Sigmoid colon (tissue), 7 donors: ENCODE results near the gene SLC26A9. TPM values are rescaled to one million over a fixed set of nuclear protein-coding genes. Genes with fewer than 3 reads are reported as not detected.

Experiments
- DNase-seq: peaks from one replicate; pipeline ENCODE4 v3.0.0-alpha.2; 2019
- H3K27ac ChIP-seq, 4 donors: fragments of 200-600 bp; sonication (generic); one replicate each; pipeline ENCODE4 v1.5.1; 2016 to 2019; ENCODE audit warnings: mild to moderate bottlenecking in 1 of 4
- H3K27me3 ChIP-seq, 3 donors: fragments of 200-600 bp; sonication (generic); one replicate each; pipeline ENCODE4 v1.5.1; 2019; ENCODE audit warnings: mild to moderate bottlenecking in 1 of 3
- H3K36me3 ChIP-seq, 4 donors: fragments of 200-600 bp; sonication (generic); one replicate each; pipeline ENCODE4 v1.5.1; 2016 to 2019
- H3K4me1 ChIP-seq, 4 donors: fragments of 200-600 bp; sonication (generic); one replicate each; pipeline ENCODE4 v1.5.1; 2017 to 2019
- H3K4me3 ChIP-seq, 4 donors: fragments of 200-600 bp; sonication (generic); one replicate each; pipeline ENCODE4 v1.5.1; 2017 to 2019; ENCODE audit warnings: mild to moderate bottlenecking in 2 of 4, moderate library complexity in 1 of 4
- H3K9me3 ChIP-seq, 4 donors: fragments of 200-600 bp in 3 of 4; sonication (generic) in 3 of 4; one replicate each; pipeline versions ENCODE4 v1.5.1 to v1.6.1; 2013 to 2019
- CTCF ChIP-seq, 4 experiments: fragments of 450-650 bp in 3 of 4; fragments of 200-600 bp in 1 of 4; IDR thresholded peaks; one replicate each; pipeline ENCODE4 v1.5.1; 2016 to 2019; ENCODE audit warnings: antibody characterized with exemption in 4 of 4, mild to moderate bottlenecking in 3 of 4, moderate library complexity in 2 of 4
- EP300 ChIP-seq, 4 donors: sonication (generic); formaldehyde crosslinking; IDR thresholded peaks; one replicate each; pipeline ENCODE4 v1.6.1; 2017; ENCODE audit warnings: antibody characterized with exemption in 4 of 4
- POLR2A ChIP-seq, 2 donors: fragments of 450-650 bp; IDR thresholded peaks; one replicate each; pipeline ENCODE4 v1.6.1; 2016; ENCODE audit warnings: antibody characterized with exemption in 2 of 2, mild to moderate bottlenecking in 2 of 2, moderate library complexity in 2 of 2
- POLR2AphosphoS5 ChIP-seq, 4 donors: sonication (generic); formaldehyde crosslinking; IDR thresholded peaks; one replicate each; pipeline ENCODE4 v1.6.1; 2017; ENCODE audit warnings: antibody characterized with exemption in 4 of 4
- WGBS, 2 donors: extraction: QIAGEN DNeasy Blood & Tissue Kit; methylation state at CpG; one replicate each; pipeline ENCODE4 v1.1.7; 2013; 5-methylcytosine and 5-hydroxymethylcytosine counted together
- intact Hi-C: fragments of 100-400 bp; cut with DNase I; formaldehyde crosslinking; loops from one replicate; pipeline ENCODE4 v1.15.1; 2023
- polyA plus RNA-seq, 3 donors: library from polyadenylated mRNA; stranded (reverse); fragments of 200-250 nt; gene quantifications; one replicate each; pipeline ENCODE4 v1.2.3, GENCODE V29; 2013
- total RNA-seq, 4 donors: library from RNA; depleted of rRNA; stranded (reverse); fragments of >200 nt; gene quantifications; one replicate each; pipeline ENCODE4 v1.1.0, GENCODE V29; 2016
- donor health status: healthy with polysubstance abuse.
- donor health status: Bipolar disorder and iron deficiency.
- donor health status: healthy.

SLC26A9 gene
- total and polyA plus RNA-seq, 7 donors: 0.60 TPM; not detected in 6

DNA sequence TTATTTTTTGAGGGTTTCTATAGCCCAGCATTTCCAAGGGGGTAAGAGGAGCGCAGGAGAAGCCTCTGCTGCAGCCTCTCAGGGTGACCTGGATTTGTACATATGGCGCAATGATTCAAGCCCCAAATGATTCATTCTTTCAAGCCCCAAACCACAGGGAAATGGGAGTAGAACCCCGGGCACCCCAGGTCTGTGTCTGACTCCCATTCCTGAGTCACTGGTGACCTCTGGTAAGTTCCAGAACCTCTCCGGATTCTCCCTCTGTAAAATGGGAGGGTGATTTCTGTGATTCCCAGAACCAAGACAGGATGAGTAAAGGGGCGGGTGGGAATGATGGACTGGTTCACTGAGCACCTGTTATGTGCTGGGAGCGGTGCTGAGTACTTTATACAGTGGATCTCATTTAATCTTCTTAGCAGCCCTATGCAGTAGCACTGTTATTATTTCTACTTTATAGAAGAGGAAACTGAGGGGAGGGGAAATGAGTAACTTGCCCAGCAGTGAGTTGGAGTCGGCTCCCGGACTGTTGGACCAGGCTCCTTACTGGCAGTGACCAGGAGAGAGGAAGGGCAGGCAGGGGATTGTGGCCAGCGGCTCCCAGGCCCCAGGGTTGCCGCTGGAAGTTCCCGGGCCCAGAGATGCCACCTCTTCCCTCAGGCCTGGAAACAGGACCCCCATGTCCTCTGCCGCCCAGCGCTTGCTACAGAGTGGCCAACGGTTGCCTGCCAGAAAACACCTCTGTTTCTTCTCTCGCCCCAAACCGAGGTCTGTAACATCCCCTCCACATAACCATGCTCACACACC lies 20.3 kb upstream of the SLC26A9 start:
- intact Hi-C loops: no loop called here
- DNase-seq: no peak

GRCh38 chr1:205962821-205963221 lies 19.6 kb upstream of the SLC26A9 start:
- WGBS, 2 donors: 80 to 82% methylated on average over 6 of the region's 6 CpGs

More for the DNA sequence above, 20.3 kb upstream of the SLC26A9 start:
- H3K27me3 ChIP-seq: no peaks in the 10 kb centered on the region
- 86 to 92% methylated on average over 16 of the region's 16 CpGs for WGBS, 2 donors
- H3K27ac ChIP-seq: no peak overlapping the region
- no peak overlapping the region for H3K4me3 ChIP-seq
- no peaks in the 10 kb centered on the region for H3K4me1 ChIP-seq
- no peak for TF ChIP-seq POLR2A (IDR thresholded peaks at IDR 0.05)
- no peaks in the 10 kb centered on the region for H3K9me3 ChIP-seq
- H3K36me3 ChIP-seq: no peaks in the 10 kb centered on the region

DNA sequence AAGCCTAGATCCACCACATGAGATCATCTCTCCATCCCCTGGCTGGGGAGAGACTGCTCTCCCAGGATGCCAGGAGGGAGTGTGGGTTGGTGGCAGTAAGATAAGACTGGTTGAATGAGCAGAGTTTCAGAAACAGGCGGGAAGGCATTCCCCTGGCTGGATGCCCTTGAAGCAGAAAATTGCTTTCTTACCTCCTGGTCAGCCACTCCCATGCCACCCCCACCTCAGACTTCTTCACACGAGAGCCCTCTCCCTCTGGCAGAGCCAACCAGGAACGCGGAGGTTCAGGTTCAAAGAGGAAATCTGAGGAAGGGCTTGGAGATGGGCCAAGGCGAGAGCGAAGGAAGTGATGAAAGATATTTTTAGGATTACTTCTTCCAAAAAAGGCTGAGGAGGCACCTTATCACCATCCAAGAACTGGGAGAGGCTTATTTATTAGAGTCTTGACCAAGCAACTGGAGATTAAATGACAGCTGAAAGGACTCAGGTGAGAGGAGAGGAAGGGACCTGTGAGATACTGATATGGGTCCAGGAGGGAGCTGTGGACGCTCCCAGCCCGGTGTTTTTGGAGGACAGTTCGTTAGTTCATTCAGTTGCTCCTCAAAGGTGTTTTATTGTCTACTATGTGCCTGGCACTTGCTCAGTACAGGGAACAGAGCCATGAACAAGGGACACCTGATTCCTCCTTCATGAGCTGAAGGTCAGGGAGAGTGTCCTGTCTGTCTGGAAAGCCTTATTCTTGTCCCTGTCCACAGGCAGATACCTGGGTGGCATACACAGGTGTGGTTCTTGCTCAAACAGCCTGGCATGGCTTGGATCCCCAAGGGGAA lies 18.9 kb upstream of the SLC26A9 start:
- H3K4me3 ChIP-seq: no peak overlapping the region
- 52 to 69% methylated on average over 9 of the region's 9 CpGs for WGBS, 2 donors

More at GRCh38 chr1:205962821-205963221, 19.6 kb upstream of the SLC26A9 start:
- Histone ChIP-seq H3K4me3 (no peak overlapping the region), H3K4me1 (no peaks in the 10 kb centered on the region), H3K9me3 (no peaks in the 10 kb centered on the region), H3K36me3 (no peaks in the 10 kb centered on the region), H3K27me3 (no peaks in the 10 kb centered on the region), H3K27ac (no peak overlapping the region)
- TF ChIP-seq POLR2A (IDR thresholded peaks at IDR 0.05) (no peak), CTCF (IDR thresholded peaks at IDR 0.05) (no peak), EP300 (IDR thresholded peaks at IDR 0.05) (no peak), POLR2AphosphoS5 (IDR thresholded peaks at IDR 0.05) (no peak)
- intact Hi-C loops: no loop called here
- DNase-seq: no peak

GRCh38 chr1:205961405-205961804 lies 18.1 kb upstream of the SLC26A9 start:
- H3K4me1 ChIP-seq: no peaks in the 10 kb centered on the region
- 26 to 51% methylated on average over 2 of the region's 2 CpGs for WGBS, 2 donors

More for the DNA sequence above, 18.9 kb upstream of the SLC26A9 start:
- no peaks in the 10 kb centered on the region for H3K36me3 ChIP-seq
- no peak for DNase-seq
- TF ChIP-seq EP300 (IDR thresholded peaks at IDR 0.05): no peak
- TF ChIP-seq POLR2AphosphoS5 (IDR thresholded peaks at IDR 0.05): no peak
- no peak for TF ChIP-seq CTCF (IDR thresholded peaks at IDR 0.05)
- TF ChIP-seq POLR2A (IDR thresholded peaks at IDR 0.05): no peak
- no peak overlapping the region for H3K27ac ChIP-seq
- intact Hi-C loops: no loop called here
- H3K4me1 ChIP-seq: no peaks in the 10 kb centered on the region
- H3K27me3 ChIP-seq: peaks cover 0 to 4% (median 0%) of the 10 kb centered on the region in 3 donors
- no peaks in the 10 kb centered on the region for H3K9me3 ChIP-seq

More at GRCh38 chr1:205961405-205961804, 18.1 kb upstream of the SLC26A9 start:
- intact Hi-C loops: no loop called here
- no peak overlapping the region for H3K4me3 ChIP-seq
- H3K27ac ChIP-seq: no peak overlapping the region
- H3K36me3 ChIP-seq: no peaks in the 10 kb centered on the region
- DNase-seq: no peak
- no peak for TF ChIP-seq POLR2AphosphoS5 (IDR thresholded peaks at IDR 0.05)
- no peak for TF ChIP-seq POLR2A (IDR thresholded peaks at IDR 0.05)
- TF ChIP-seq EP300 (IDR thresholded peaks at IDR 0.05): no peak
- TF ChIP-seq CTCF (IDR thresholded peaks at IDR 0.05): no peak
- H3K27me3 ChIP-seq: peaks cover 0 to 12% (median 0%) of the 10 kb centered on the region in 3 donors
- no peaks in the 10 kb centered on the region for H3K9me3 ChIP-seq
